Testis (tissue), 2 donors: ENCODE data around the gene SLC38A4.

Experiments used
- POLR2A ChIP-seq: fragments of 450-650 bp; IDR thresholded peaks from one replicate; pipeline ENCODE4 v1.6.1; 2017; ENCODE audit warnings: antibody characterized with exemption, mild to moderate bottlenecking, moderate library complexity
- TF ChIP-seq, protein P1 (sequence below), 3 experiments: fragments of 450-650 bp in 2 of 3; fragments of 200-600 bp in 1 of 3; sonication (generic) in 1 of 3; IDR thresholded peaks; one replicate each; pipeline ENCODE4 v1.5.1; 2016 to 2019; ENCODE audit warnings: antibody characterized with exemption in 3 of 3, mild to moderate bottlenecking in 2 of 3, moderate library complexity in 1 of 3

DNA sequence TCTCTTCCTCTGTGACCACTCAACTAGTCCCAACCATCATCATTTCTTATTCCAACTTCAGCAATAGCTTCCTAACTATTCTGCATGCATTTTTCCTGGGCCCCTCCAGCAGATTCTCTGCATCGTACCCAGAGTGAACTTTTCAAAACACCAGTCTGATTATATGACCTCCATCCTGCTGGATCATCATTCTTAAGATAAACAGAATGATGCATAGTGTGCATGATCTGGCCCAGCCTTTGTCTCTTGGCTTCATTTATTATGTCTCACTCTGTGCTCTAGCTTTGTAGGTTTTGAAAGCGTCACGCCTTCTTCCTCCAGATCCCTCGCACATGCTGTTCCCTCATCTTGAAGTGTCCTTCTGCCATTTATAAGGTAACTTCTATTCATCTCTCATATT, 46.3 kb upstream of the SLC38A4 start:
- TF ChIP-seq POLR2A = no peak
- TF ChIP-seq, protein P1, sequence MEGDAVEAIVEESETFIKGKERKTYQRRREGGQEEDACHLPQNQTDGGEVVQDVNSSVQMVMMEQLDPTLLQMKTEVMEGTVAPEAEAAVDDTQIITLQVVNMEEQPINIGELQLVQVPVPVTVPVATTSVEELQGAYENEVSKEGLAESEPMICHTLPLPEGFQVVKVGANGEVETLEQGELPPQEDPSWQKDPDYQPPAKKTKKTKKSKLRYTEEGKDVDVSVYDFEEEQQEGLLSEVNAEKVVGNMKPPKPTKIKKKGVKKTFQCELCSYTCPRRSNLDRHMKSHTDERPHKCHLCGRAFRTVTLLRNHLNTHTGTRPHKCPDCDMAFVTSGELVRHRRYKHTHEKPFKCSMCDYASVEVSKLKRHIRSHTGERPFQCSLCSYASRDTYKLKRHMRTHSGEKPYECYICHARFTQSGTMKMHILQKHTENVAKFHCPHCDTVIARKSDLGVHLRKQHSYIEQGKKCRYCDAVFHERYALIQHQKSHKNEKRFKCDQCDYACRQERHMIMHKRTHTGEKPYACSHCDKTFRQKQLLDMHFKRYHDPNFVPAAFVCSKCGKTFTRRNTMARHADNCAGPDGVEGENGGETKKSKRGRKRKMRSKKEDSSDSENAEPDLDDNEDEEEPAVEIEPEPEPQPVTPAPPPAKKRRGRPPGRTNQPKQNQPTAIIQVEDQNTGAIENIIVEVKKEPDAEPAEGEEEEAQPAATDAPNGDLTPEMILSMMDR (IDR thresholded peaks at IDR 0.05) = no peak
